Caco-2 (cell line): ENCODE measurements around the gene ZMAT3. TPM values are rescaled to one million over a fixed set of nuclear protein-coding genes. Genes with fewer than 3 reads are reported as not detected.

ENCODE experiments used
- BruUV-seq: library from RNA; stranded (reverse); fragments of 400-500 nt; replicated peaks from 2 replicates; lab custom pipeline; 2021; lab: Mats Ljungman, UMichigan
- CTCF ChIA-PET: fragments of 300-600 bp; sonication (Branson Sonifier 250); formaldehyde crosslinking; loops from one replicate; lab custom pipeline; 2022; ENCODE audit warnings: antibody characterized with exemption; lab: Charles Lee
- POLR2A ChIA-PET: fragments of 300-600 bp; sonication (Branson Sonifier 250); formaldehyde crosslinking; loops from one replicate; lab custom pipeline; 2022; ENCODE audit warnings: antibody characterized with exemption; lab: Charles Lee
- DNase-seq, 2 experiments: peaks; one replicate each; pipeline versions ENCODE4 v3.0.0 to v3.0.0-alpha.2; 2020 to 2022
- H3K27me3 ChIP-seq: replicated peaks from 2 replicates; pipeline ENCODE4 v1.6.0; 2011; ENCODE audit warnings: low read length; ENCODE audit not compliant: control insufficient read depth, insufficient read depth
- H3K36me3 ChIP-seq: 2 replicates; pipeline ENCODE4 v1.5.1; 2011; ENCODE audit warnings: low read length; ENCODE audit not compliant: control insufficient read depth, insufficient read depth
- H3K4me1 ChIP-seq: fragments of 250-450 bp; sonication (Bioruptor Pico); 2 replicates; pipeline ENCODE4 v1.5.1; 2020; ENCODE audit warnings: mild to moderate bottlenecking
- H3K4me3 ChIP-seq: 2 replicates; pipeline ENCODE4 v1.5.1; 2011; ENCODE audit warnings: low read depth, mild to moderate bottlenecking, control low read depth, low read length
- H3K9me3 ChIP-seq: fragments of 250-450 bp; sonication (Bioruptor Pico); 2 replicates; pipeline ENCODE4 v1.5.1; 2020; ENCODE audit warnings: mild to moderate bottlenecking, moderate library complexity
- H3K27ac Mint-ChIP-seq: one replicate; pipeline ENCODE4 v1.8.0; 2022; ENCODE audit warnings: mixed read lengths; ENCODE audit not compliant: unreplicated experiment
- H3K27me3 Mint-ChIP-seq: one replicate; pipeline ENCODE4 v1.8.0; 2022; ENCODE audit warnings: mixed read lengths; ENCODE audit not compliant: insufficient read depth, unreplicated experiment
- H3K36me3 Mint-ChIP-seq: one replicate; pipeline ENCODE4 v1.8.0; 2022; ENCODE audit warnings: mild to moderate bottlenecking, mixed read lengths; ENCODE audit not compliant: insufficient read depth, unreplicated experiment
- H3K4me1 Mint-ChIP-seq: one replicate; pipeline ENCODE4 v1.8.0; 2022; ENCODE audit warnings: low read depth, mixed read lengths; ENCODE audit not compliant: unreplicated experiment
- H3K4me3 Mint-ChIP-seq: one replicate; pipeline ENCODE4 v1.8.0; 2022; ENCODE audit warnings: mild to moderate bottlenecking, moderate library complexity, mixed read lengths; ENCODE audit not compliant: unreplicated experiment
- H3K9me3 Mint-ChIP-seq: one replicate; pipeline ENCODE4 v1.8.0; 2022; ENCODE audit warnings: mixed read lengths; ENCODE audit not compliant: unreplicated experiment
- CTCF ChIP-seq, 2 experiments: fragments of 200-600 bp in 1 of 2; IDR thresholded peaks; 1 replicate in 1 of 2; 2 replicates in 1 of 2; pipeline versions ENCODE4 v1.5.1 to v1.8.0; 2011 to 2022; ENCODE audit warnings: antibody characterized with exemption in 1 of 2, control low read depth in 1 of 2, inconsistent platforms in 1 of 2, low read depth in 1 of 2, low read length in 1 of 2, mild to moderate bottlenecking in 1 of 2, moderate library complexity in 1 of 2; ENCODE audit not compliant: insufficient read depth in 1 of 2, severe bottlenecking in 1 of 2, unreplicated experiment in 1 of 2
- intact Hi-C: fragments of 100-400 bp; cut with micrococcal nuclease; formaldehyde crosslinking; loops from one replicate; pipeline ENCODE4 v1.10.0; 2022; ENCODE audit not compliant: unreplicated experiment
- total RNA-seq: library from RNA; stranded (reverse); gene quantifications from 2 replicates; pipeline ENCODE4 v1.2.3, GENCODE V29; 2022

The ZMAT3 gene
- total RNA-seq, 1 experiment from 2014 or later = 7.6 TPM

GRCh38 chr3:179015551-179016020 lies 56.0 kb downstream of the ZMAT3 start:
- Histone ChIP-seq H3K4me1 (no peaks in the 10 kb centered on the region), H3K36me3 (no peaks in the 10 kb centered on the region), H3K4me3 (no peak overlapping the region), H3K9me3 (no peaks in the 10 kb centered on the region), H3K27me3 (no peaks in the 10 kb centered on the region)
- peak; percentile 47 to 80 for DNase-seq
- Mint-ChIP-seq H3K36me3 (no peaks in the 10 kb centered on the region), H3K27me3 (peaks cover 2% of the 10 kb centered on the region), H3K4me1 (no peaks in the 10 kb centered on the region), H3K4me3 (no peak overlapping the region), H3K9me3 (no peaks in the 10 kb centered on the region), H3K27ac (no peak overlapping the region)
- ChIA-PET POLR2A (interaction anchor here (0.5 to 0.6 kb wide), 2 partner anchors 293 to 342 kb away, joined by 3 to 7 read pairs; no protein-coding TSS in a partner anchor), CTCF (interaction anchor here (1.3 kb wide), 1 partner anchor 300 kb away, joined by 4 read pairs; no protein-coding TSS in a partner anchor)
- peak; percentile 78 to 81 for TF ChIP-seq CTCF (IDR thresholded peaks at IDR 0.05; ENCODE audit: insufficient read depth in 1 of 2, low read depth in 1 of 2, low read length in 1 of 2, severe bottlenecking in 1 of 2, unreplicated experiment in 1 of 2)
- no TSS peak for BruUV-seq
- intact Hi-C loops = loop anchor here (1.0 to 10.0 kb wide), 6 partner anchors 56 to 539 kb away; partner anchors contain the start of gene ZMAT3

GRCh38 chr3:179005706-179006105 lies 65.9 kb downstream of the ZMAT3 start:
- no peaks in the 10 kb centered on the region for H3K36me3 Mint-ChIP-seq
- no peaks in the 10 kb centered on the region for H3K9me3 ChIP-seq
- no peaks in the 10 kb centered on the region for H3K27me3 ChIP-seq
- DNase-seq = no peak
- no peaks in the 10 kb centered on the region for H3K36me3 ChIP-seq
- H3K4me1 ChIP-seq = no peaks in the 10 kb centered on the region
- ChIA-PET CTCF (no interaction called here), POLR2A (no interaction called here)
- H3K4me1 Mint-ChIP-seq = no peaks in the 10 kb centered on the region
- no peak overlapping the region for H3K27ac Mint-ChIP-seq
- H3K4me3 Mint-ChIP-seq = no peak overlapping the region
- H3K4me3 ChIP-seq = no peak overlapping the region
- intact Hi-C loops = no loop called here
- BruUV-seq = no TSS peak
- no peak for TF ChIP-seq CTCF (IDR thresholded peaks at IDR 0.05; ENCODE audit: insufficient read depth in 1 of 2, low read depth in 1 of 2, low read length in 1 of 2, severe bottlenecking in 1 of 2, unreplicated experiment in 1 of 2)
- H3K9me3 Mint-ChIP-seq = peaks cover 12% of the 10 kb centered on the region
- peaks cover 10% of the 10 kb centered on the region for H3K27me3 Mint-ChIP-seq

- peaks cover 10% of the 10 kb centered on the region for H3K27me3 Mint-ChIP-seq
- ChIA-PET POLR2A (no interaction called here), CTCF (no interaction called here)
- no peaks in the 10 kb centered on the region for H3K36me3 Mint-ChIP-seq
- no peaks in the 10 kb centered on the region for H3K36me3 ChIP-seq
- DNase-seq = no peak
- H3K4me1 ChIP-seq = no peaks in the 10 kb centered on the region
- peaks cover 12% of the 10 kb centered on the region for H3K9me3 Mint-ChIP-seq
- intact Hi-C loops = no loop called here
- H3K4me3 ChIP-seq = no peak overlapping the region
- H3K27me3 ChIP-seq = no peaks in the 10 kb centered on the region
- H3K4me1 Mint-ChIP-seq = no peaks in the 10 kb centered on the region
- no peak overlapping the region for H3K4me3 Mint-ChIP-seq
- no peaks in the 10 kb centered on the region for H3K9me3 ChIP-seq
- H3K27ac Mint-ChIP-seq = no peak overlapping the region
- BruUV-seq = no TSS peak
- TF ChIP-seq CTCF (IDR thresholded peaks at IDR 0.05; ENCODE audit: insufficient read depth in 1 of 2, low read depth in 1 of 2, low read length in 1 of 2, severe bottlenecking in 1 of 2, unreplicated experiment in 1 of 2) = no peak
Measured at GRCh38 chr3:179005213-179005612, 66.4 kb downstream of the ZMAT3 start.
